Suprapubic skin (tissue), 4 donors: ENCODE data around the gene AAK1. TPM values are rescaled to one million over a fixed set of nuclear protein-coding genes. Genes with fewer than 3 reads are reported as not detected.

Experiments
- DNase-seq, 2 donors: peaks; one replicate each; pipeline ENCODE4 v3.0.0-alpha.2; 2019; ENCODE audit warnings: low spot score in 2 of 2
- H3K27ac ChIP-seq: fragments of 200-600 bp; sonication (generic); one replicate; pipeline ENCODE4 v1.5.1; 2019
- H3K27me3 ChIP-seq: fragments of 200-600 bp; sonication (generic); one replicate; pipeline ENCODE4 v1.5.1; 2019
- H3K36me3 ChIP-seq: fragments of 200-600 bp; sonication (generic); one replicate; pipeline ENCODE4 v1.5.1; 2019
- H3K4me1 ChIP-seq: fragments of 200-600 bp; sonication (generic); one replicate; pipeline ENCODE4 v1.5.1; 2019
- H3K4me3 ChIP-seq: fragments of 200-600 bp; sonication (generic); one replicate; pipeline ENCODE4 v1.5.1; 2019; ENCODE audit warnings: mild to moderate bottlenecking
- H3K9me3 ChIP-seq: fragments of 200-600 bp; sonication (generic); one replicate; pipeline ENCODE4 v1.5.1; 2019
- EP300 ChIP-seq: sonication (generic); formaldehyde crosslinking; IDR thresholded peaks from one replicate; pipeline ENCODE4 v1.6.1; 2017; ENCODE audit warnings: antibody characterized with exemption
- POLR2A ChIP-seq, 2 donors: fragments of 450-650 bp; IDR thresholded peaks; one replicate each; pipeline ENCODE4 v1.6.1; 2017; ENCODE audit warnings: antibody characterized with exemption in 2 of 2, mild to moderate bottlenecking in 2 of 2, moderate library complexity in 2 of 2
- POLR2AphosphoS5 ChIP-seq, 3 donors: sonication (generic); formaldehyde crosslinking; IDR thresholded peaks; one replicate each; pipeline ENCODE4 v1.6.1; 2017; ENCODE audit warnings: antibody characterized with exemption in 3 of 3
- WGBS: methylation state at CpG from one replicate; pipeline ENCODE4 v1.1.5; 2018; 5-methylcytosine and 5-hydroxymethylcytosine counted together
- total RNA-seq, 4 donors: library from RNA; depleted of rRNA; stranded (reverse); fragments of >200 nt; gene quantifications; one replicate each; pipeline ENCODE4 v1.1.0, GENCODE V29; 2016
- TF ChIP-seq, protein P1 (sequence below), 2 donors: fragments of 200-600 bp in 1 of 2; fragments of 450-650 bp in 1 of 2; sonication (generic) in 1 of 2; IDR thresholded peaks; one replicate each; pipeline ENCODE4 v1.5.1; 2016 to 2019; ENCODE audit warnings: antibody characterized with exemption in 2 of 2, mild to moderate bottlenecking in 1 of 2, moderate library complexity in 1 of 2

The AAK1 gene
- total RNA-seq, 4 donors from 2014 or later: 26.4 to 48.4 (median 32.7) TPM

DNA sequence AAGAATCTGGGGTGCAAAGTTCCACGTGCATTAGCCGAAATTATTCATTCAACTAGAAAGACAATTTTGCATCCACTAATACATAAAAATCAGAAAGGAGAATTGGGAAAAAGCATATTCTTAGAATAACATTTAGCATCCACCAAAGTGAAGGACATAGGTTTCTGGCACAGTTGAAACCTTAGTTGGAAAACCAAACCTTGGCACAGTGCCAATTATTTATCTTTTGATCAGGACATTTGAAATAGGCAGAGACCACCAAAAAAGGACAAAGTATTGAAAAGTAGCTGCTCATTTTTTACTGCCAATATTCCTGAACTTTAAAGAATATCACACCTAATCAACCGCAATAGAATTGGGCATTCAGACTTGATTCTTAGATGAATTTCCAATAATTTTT is 180.8 kb downstream of the AAK1 start:
- Histone ChIP-seq H3K4me1 (no peaks in the 10 kb centered on the region), H3K9me3 (no peaks in the 10 kb centered on the region), H3K27me3 (no peaks in the 10 kb centered on the region), H3K36me3 (peaks cover 8% of the 10 kb centered on the region), H3K4me3 (no peak overlapping the region), H3K27ac (no peak overlapping the region)
- WGBS: 98% methylated on average over 3 of the region's 3 CpGs
- DNase-seq: no peak
- TF ChIP-seq, protein P1, sequence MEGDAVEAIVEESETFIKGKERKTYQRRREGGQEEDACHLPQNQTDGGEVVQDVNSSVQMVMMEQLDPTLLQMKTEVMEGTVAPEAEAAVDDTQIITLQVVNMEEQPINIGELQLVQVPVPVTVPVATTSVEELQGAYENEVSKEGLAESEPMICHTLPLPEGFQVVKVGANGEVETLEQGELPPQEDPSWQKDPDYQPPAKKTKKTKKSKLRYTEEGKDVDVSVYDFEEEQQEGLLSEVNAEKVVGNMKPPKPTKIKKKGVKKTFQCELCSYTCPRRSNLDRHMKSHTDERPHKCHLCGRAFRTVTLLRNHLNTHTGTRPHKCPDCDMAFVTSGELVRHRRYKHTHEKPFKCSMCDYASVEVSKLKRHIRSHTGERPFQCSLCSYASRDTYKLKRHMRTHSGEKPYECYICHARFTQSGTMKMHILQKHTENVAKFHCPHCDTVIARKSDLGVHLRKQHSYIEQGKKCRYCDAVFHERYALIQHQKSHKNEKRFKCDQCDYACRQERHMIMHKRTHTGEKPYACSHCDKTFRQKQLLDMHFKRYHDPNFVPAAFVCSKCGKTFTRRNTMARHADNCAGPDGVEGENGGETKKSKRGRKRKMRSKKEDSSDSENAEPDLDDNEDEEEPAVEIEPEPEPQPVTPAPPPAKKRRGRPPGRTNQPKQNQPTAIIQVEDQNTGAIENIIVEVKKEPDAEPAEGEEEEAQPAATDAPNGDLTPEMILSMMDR (IDR thresholded peaks at IDR 0.05): no peak
- TF ChIP-seq POLR2A (IDR thresholded peaks at IDR 0.05) (no peak), EP300 (no peak), POLR2AphosphoS5 (IDR thresholded peaks at IDR 0.05) (no peak)

DNA sequence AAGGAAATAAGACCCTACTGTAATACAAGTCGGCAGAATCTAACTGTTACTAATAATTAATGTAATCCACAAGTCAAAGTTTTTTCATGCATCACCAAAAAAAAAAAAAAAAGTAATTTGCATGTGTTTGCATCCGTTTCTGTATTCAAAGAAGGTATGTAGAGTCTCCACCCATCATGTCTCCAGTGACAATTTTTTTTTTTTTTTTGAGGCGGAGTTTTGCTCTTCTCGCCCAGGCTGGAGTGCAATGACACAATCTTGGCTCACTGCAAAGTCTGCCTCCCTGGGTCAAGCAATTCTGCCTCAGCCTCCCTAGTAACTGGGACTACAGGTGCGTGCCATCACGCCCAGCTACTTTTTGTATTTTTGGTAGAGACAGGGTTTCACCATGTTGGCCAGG is 182.1 kb downstream of the AAK1 start:
- Histone ChIP-seq H3K27ac (no peak overlapping the region), H3K9me3 (no peaks in the 10 kb centered on the region), H3K4me3 (no peak overlapping the region), H3K27me3 (no peaks in the 10 kb centered on the region), H3K4me1 (no peaks in the 10 kb centered on the region), H3K36me3 (peaks cover 8% of the 10 kb centered on the region)
- TF ChIP-seq, protein P1 (IDR thresholded peaks at IDR 0.05): no peak
- no peak for TF ChIP-seq POLR2A (IDR thresholded peaks at IDR 0.05)
- TF ChIP-seq POLR2AphosphoS5 (IDR thresholded peaks at IDR 0.05): no peak
- TF ChIP-seq EP300: no peak
- 95% methylated on average over 6 of the region's 6 CpGs for WGBS
- no peak for DNase-seq

DNA sequence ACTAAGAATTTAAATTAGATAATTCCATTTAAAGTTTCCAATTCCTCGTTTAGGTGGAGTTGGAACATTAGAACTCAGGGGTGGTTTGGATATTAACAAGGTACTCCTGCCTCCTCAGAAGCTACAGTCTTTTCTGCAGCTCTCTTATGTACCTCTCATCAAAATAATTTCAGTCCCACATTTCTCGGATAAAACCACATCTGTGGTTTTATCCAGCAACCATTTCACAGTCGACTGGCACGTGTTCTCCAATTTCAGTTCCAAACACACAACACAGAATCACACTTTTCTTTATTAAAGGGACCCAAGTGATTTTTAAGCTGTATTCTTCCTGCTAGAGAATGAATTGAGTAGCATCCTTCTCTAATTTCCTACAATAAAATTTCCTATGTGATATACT is 183.6 kb downstream of the AAK1 start:
- Histone ChIP-seq H3K9me3 (no peaks in the 10 kb centered on the region), H3K4me3 (no peak overlapping the region), H3K4me1 (peaks cover 2% of the 10 kb centered on the region), H3K27me3 (no peaks in the 10 kb centered on the region), H3K27ac (no peak overlapping the region), H3K36me3 (no peaks in the 10 kb centered on the region)
- 55% methylated on average over 4 of the region's 4 CpGs for WGBS
- no peak for TF ChIP-seq POLR2A (IDR thresholded peaks at IDR 0.05)
- TF ChIP-seq EP300: no peak
- TF ChIP-seq, protein P1 (IDR thresholded peaks at IDR 0.05): no peak
- no peak for TF ChIP-seq POLR2AphosphoS5 (IDR thresholded peaks at IDR 0.05)
- DNase-seq: no peak

DNA sequence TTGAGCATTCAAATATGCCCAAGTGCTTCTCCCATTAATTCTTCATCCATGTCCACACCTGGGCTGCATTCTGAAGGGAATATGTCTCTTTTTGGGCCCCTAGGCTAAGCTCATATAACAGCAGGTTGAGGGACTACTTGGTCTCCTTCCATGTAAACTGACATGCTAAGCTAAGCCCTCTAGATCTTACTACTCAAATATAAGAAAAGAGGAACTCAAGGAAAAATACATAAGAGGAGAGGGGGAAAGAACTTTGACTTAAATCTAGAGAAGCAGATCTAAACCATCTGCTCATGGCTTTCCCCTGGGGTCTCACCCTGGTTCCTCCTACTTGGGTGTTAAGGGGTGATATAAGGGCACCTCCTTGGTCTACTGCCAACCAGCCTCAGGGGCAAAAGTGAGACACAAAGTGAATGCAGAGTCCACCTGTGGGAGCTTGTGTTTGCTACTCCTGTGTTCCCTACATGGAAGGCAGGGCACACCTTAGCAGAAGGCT is 186.5 kb downstream of the AAK1 start:
- peaks cover 2% of the 10 kb centered on the region for H3K4me1 ChIP-seq
- TF ChIP-seq, protein P1 (IDR thresholded peaks at IDR 0.05): no peak
- TF ChIP-seq POLR2A (IDR thresholded peaks at IDR 0.05) (no peak), EP300 (no peak), POLR2AphosphoS5 (IDR thresholded peaks at IDR 0.05) (no peak)

DNA sequence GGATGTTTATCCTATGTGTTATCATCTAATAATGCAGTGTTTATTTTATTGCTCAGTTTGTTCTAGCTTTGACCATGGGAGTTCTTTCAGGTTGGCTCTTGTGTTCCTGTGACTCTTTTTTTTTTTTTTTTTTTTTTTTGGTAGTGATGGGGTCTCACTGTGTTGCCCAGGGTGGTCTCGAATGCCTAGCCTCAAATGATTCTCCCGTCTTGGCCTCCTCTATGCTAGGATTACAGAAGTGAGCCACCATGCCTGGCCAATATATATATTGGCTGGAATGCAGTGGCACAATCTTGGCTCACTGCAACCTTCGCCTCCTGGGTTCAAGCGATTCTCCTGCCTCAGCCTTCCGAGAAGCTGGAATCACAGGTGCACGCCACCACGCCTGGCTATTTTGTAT is 187.4 kb downstream of the AAK1 start:
- no peak for DNase-seq
- Histone ChIP-seq H3K9me3 (no peaks in the 10 kb centered on the region), H3K36me3 (no peaks in the 10 kb centered on the region), H3K27ac (no peak overlapping the region), H3K4me3 (no peak overlapping the region), H3K27me3 (no peaks in the 10 kb centered on the region), H3K4me1 (peaks cover 2% of the 10 kb centered on the region)
- no peak for TF ChIP-seq POLR2AphosphoS5 (IDR thresholded peaks at IDR 0.05)
- TF ChIP-seq EP300: no peak
- TF ChIP-seq, protein P1 (IDR thresholded peaks at IDR 0.05): no peak
- no peak for TF ChIP-seq POLR2A (IDR thresholded peaks at IDR 0.05)
- 95% methylated on average over 7 of the region's 7 CpGs for WGBS

More for the DNA sequence above, 186.5 kb downstream of the AAK1 start:
- no peak overlapping the region for H3K27ac ChIP-seq
- no peaks in the 10 kb centered on the region for H3K36me3 ChIP-seq
- no peak for DNase-seq
- no peaks in the 10 kb centered on the region for H3K9me3 ChIP-seq
- no peaks in the 10 kb centered on the region for H3K27me3 ChIP-seq
- no peak overlapping the region for H3K4me3 ChIP-seq
